CD8-positive, alpha-beta T cell (primary cell): ENCODE data around the gene RARRES2. TPM values are rescaled to one million over a fixed set of nuclear protein-coding genes. Genes with fewer than 3 reads are reported as not detected.

Experiments
- total RNA-seq, 46 experiments: library from RNA in 2 of 46; stranded (reverse) in 2 of 46; gene quantifications; one replicate each; pipeline ENCODE4 v1.2.3 and lab custom pipeline; 2021 to 2026

Gene RARRES2
- total RNA-seq, 2 experiments from 2014 or later, result not detected

Other genes with a start within 250 kb of the RARRES2 start
- gene LRRC61, start 18.3 kb downstream of the RARRES2 start, total RNA-seq, result 10 to 100 TPM in 1 of 2 experiments, 1 to 10 TPM in 1; 8.4 to 10.8 TPM
- gene ACTR3C, start 18.1 kb downstream of the RARRES2 start, total RNA-seq, result 1 to 10 TPM; 4.0 to 4.5 TPM
- 10 to 100 TPM; 54.0 to 54.1 TPM for gene REPIN1, start 27.2 kb upstream of the RARRES2 start, total RNA-seq
- under 1 TPM; 0.33 to 0.58 TPM for gene ZNF775, start 37.7 kb upstream of the RARRES2 start, total RNA-seq
- 1 to 10 TPM; 2.0 to 2.5 TPM for gene GIMAP8, start 109.0 kb upstream of the RARRES2 start, total RNA-seq
- 10 to 100 TPM; 21.2 to 29.7 TPM for gene GIMAP7, start 173.2 kb upstream of the RARRES2 start, total RNA-seq
- 10 to 100 TPM; 11.8 to 13.8 TPM for gene GIMAP4, start 225.8 kb upstream of the RARRES2 start, total RNA-seq